ENCODE measurements around the gene RNF40. TPM values are rescaled to one million over a fixed set of nuclear protein-coding genes. Genes with fewer than 3 reads are reported as not detected.

The RNF40 gene
- 45.2 to 59.6 TPM (median 52.7 TPM) in 3 replicates for polyA plus RNA-seq
- polyA plus RNA-seq (2011; ENCODE audit: low read depth): 53.5 TPM
- polyA plus RNA-seq (2011; cell fraction: cytosol; rRNA removed): 43.2 and 45.2 TPM in 2 replicates
- polyA plus RNA-seq (2011; cell fraction: nucleus; rRNA removed): 67.2 and 85.5 TPM in 2 replicates
- polyA plus RNA-seq (2012; ENCODE audit: low replicate concordance): 43.1 and 60.9 TPM in 2 replicates
- polyA minus RNA-seq: 63.2 to 88.0 TPM (median 66.8 TPM) in 3 replicates
- 42.8 TPM for polyA minus RNA-seq (2011; cell fraction: cytosol; rRNA and poly(A)+ RNA removed)
- 23.4 and 43.4 TPM in 2 replicates for polyA minus RNA-seq (2011; cell fraction: nucleus; rRNA and poly(A)+ RNA removed)

DNA sequence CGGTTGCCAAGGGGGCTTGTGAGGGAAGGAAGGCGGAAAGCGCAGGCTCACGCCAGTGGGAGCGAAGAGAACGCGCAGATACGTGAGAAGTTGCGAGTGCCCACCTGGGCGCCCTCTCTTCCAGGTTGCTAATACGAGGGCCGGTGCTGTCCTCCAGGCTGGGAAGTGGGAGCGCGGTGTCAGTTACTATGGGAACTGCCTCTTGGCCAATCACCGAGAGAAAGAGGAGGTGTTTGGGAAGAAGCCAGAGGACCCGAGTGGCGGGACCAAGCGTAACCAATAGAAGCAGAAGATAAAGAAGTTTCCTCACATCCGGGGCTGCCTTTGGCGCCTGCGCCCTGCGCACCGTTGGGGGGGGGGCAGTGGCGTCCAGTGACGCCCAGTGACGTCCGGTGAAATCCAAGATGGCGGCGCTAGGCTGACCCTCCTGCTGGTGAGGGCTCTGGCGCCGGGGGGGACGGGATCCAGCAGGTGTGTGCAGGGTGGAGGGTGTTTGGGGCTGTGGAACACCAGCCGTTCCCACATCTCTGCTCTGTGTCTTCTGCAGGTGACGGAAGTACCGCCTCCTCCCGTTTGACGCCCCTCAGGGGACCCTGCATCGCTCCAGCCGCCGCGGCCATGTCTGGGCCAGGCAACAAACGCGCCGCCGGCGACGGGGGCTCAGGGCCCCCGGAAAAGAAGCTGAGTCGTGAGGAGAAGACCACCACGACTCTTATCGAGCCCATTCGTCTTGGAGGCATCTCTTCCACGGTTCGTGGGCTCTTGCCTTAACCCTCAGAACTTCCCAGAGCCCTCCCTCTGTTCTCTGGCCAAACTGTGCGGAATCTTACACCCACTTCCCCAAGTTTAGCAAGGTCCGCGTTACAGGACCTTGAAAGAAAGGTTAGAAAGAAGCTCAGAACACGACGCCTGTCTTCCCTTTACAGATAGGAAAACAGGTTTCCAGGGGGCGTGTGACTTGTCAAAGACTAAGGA lies at the start of gene RNF40, which contains the start of gene CFAP119:
Gene RNF40, plus strand, starts transcription at position 395 of the 975 bp plus-strand sequence. Its CDS starts 224 bp downstream, at position 619.
Gene CFAP119, minus strand, starts transcription at position 135 of the 975 bp plus-strand sequence. CDS start 314 bp downstream, outside the sequence.
- Histone ChIP-seq H3K27me3 (ENCODE audit: control insufficient read depth, extremely low read depth, insufficient read depth, low read length) (no peaks in the 10 kb centered on the region), H3K4me3 (ENCODE audit: control insufficient read depth in 2 of 3, extremely low read depth in 1 of 3, insufficient read depth in 2 of 3, low read depth in 1 of 3, low read length in 3 of 3) (peak within 1 kb of the TSS; percentile 75 to 89 (median 75)), H2AFZ (ENCODE audit: control insufficient read depth, low read length) (peak within 1 kb of the TSS; percentile 94), H3K27ac (ENCODE audit: control insufficient read depth, insufficient read depth, low read length) (peak within 1 kb of the TSS; percentile 73), H3K36me3 (ENCODE audit: control insufficient read depth in 2 of 2, extremely low read depth in 1 of 2, insufficient read depth in 2 of 2, low read length in 2 of 2) (peaks cover 30 to 35% of the 10 kb centered on the region in 2 experiments), H3K4me2 (ENCODE audit: control insufficient read depth, extremely low read depth, insufficient read depth, low read depth, low read length) (peak within 1 kb of the TSS; percentile 86), H4K20me1 (ENCODE audit: control insufficient read depth, extremely low read depth, insufficient read depth, low read length) (no peaks in the 10 kb centered on the region), H3K9me3 (ENCODE audit: control insufficient read depth, low read depth, low read length) (no peaks in the 10 kb centered on the region), H3K9me1 (ENCODE audit: control insufficient read depth, extremely low read depth, insufficient read depth, low read length) (no peaks in the 10 kb centered on the region), H3K4me1 (ENCODE audit: control insufficient read depth, extremely low read depth, insufficient read depth, low read length) (peaks cover 17% of the 10 kb centered on the region), H3K9ac (ENCODE audit: control insufficient read depth, extremely low read depth, insufficient read depth, low read length) (peak within 1 kb of the TSS; percentile 84), H3K79me2 (ENCODE audit: control insufficient read depth, insufficient read depth, low read length) (peaks cover 25% of the 10 kb centered on the region)
- FAIRE-seq (peak; percentile 81), DNase-seq (ENCODE audit: low read depth, low spot score) (peak; percentile 79)
- dilution Hi-C loops (cut with MboI; ENCODE audit: extremely low pct_ligation_motif_present, low sequenced_read_pairs): no loop called here
- TF ChIP-seq EZH2 (IDR thresholded peaks at IDR 0.05; ENCODE audit: low read length): no peak
- TF ChIP-seq, protein P1, sequence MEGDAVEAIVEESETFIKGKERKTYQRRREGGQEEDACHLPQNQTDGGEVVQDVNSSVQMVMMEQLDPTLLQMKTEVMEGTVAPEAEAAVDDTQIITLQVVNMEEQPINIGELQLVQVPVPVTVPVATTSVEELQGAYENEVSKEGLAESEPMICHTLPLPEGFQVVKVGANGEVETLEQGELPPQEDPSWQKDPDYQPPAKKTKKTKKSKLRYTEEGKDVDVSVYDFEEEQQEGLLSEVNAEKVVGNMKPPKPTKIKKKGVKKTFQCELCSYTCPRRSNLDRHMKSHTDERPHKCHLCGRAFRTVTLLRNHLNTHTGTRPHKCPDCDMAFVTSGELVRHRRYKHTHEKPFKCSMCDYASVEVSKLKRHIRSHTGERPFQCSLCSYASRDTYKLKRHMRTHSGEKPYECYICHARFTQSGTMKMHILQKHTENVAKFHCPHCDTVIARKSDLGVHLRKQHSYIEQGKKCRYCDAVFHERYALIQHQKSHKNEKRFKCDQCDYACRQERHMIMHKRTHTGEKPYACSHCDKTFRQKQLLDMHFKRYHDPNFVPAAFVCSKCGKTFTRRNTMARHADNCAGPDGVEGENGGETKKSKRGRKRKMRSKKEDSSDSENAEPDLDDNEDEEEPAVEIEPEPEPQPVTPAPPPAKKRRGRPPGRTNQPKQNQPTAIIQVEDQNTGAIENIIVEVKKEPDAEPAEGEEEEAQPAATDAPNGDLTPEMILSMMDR (optimal IDR thresholded peaks at IDR 0.05 in 1 of 3, IDR thresholded peaks at IDR 0.05 in 1 of 3, conservative IDR thresholded peaks at IDR 0.05 in 1 of 3; ENCODE audit: extremely low read depth in 1 of 3, insufficient read depth in 2 of 3, low read length in 3 of 3): no peak

DNA sequence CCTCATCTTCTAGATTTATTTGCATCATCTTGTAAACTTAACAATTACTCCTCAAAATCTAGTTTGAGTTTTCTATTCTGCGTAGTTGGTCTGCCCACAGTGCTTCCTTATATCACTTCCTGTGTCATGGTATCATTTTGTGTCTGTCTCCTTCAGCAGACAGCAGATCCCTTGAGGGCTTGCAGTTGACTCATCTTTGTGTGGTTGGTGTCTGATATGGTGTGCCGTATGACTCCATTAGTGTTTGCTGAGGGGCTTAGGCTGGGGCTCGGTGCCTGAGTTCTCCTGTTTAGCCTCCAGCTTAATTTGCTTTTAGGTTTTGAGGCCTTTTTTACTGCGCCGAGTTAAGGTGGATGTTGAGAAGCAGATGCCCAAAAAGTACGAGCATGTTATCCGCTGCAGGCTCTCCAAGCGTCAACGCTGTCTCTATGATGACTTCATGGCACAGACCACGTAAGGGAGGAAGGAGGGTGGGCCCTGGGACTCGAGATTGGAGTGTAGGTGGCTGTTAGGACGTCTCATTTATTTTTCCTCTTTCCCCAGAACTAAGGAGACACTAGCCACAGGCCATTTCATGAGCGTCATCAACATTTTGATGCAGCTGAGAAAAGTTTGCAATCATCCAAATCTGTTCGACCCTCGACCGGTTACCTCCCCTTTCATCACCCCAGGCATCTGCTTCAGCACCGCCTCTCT lies 46.2 kb upstream of the RNF40 start:
- Histone ChIP-seq H3K9me3 (ENCODE audit: control insufficient read depth, low read depth, low read length) (no peaks in the 10 kb centered on the region), H3K27me3 (ENCODE audit: control insufficient read depth, extremely low read depth, insufficient read depth, low read length) (no peaks in the 10 kb centered on the region), H3K27ac (ENCODE audit: control insufficient read depth, insufficient read depth, low read length) (peak overlapping the region; percentile 25), H3K9me1 (ENCODE audit: control insufficient read depth, extremely low read depth, insufficient read depth, low read length) (no peaks in the 10 kb centered on the region), H3K79me2 (ENCODE audit: control insufficient read depth, insufficient read depth, low read length) (peaks cover 44% of the 10 kb centered on the region), H3K4me1 (ENCODE audit: control insufficient read depth, extremely low read depth, insufficient read depth, low read length) (peaks cover 21% of the 10 kb centered on the region), H3K4me2 (ENCODE audit: control insufficient read depth, extremely low read depth, insufficient read depth, low read depth, low read length) (peak overlapping the region; percentile 4), H3K9ac (ENCODE audit: control insufficient read depth, extremely low read depth, insufficient read depth, low read length) (no peak overlapping the region), H3K4me3 (ENCODE audit: control insufficient read depth in 2 of 3, extremely low read depth in 1 of 3, insufficient read depth in 2 of 3, low read depth in 1 of 3, low read length in 3 of 3) (no peak overlapping the region), H3K36me3 (ENCODE audit: control insufficient read depth in 2 of 2, extremely low read depth in 1 of 2, insufficient read depth in 2 of 2, low read length in 2 of 2) (peaks cover 53 to 61% of the 10 kb centered on the region in 2 experiments), H4K20me1 (ENCODE audit: control insufficient read depth, extremely low read depth, insufficient read depth, low read length) (peaks cover 3% of the 10 kb centered on the region), H2AFZ (ENCODE audit: control insufficient read depth, low read length) (no peak overlapping the region)
- DNase-seq (ENCODE audit: low read depth, low spot score) (no peak), FAIRE-seq (peak; percentile 76)
- dilution Hi-C loops (cut with MboI; ENCODE audit: extremely low pct_ligation_motif_present, low sequenced_read_pairs): no loop called here
- TF ChIP-seq EZH2 (IDR thresholded peaks at IDR 0.05; ENCODE audit: low read length): no peak
- TF ChIP-seq, protein P1 (optimal IDR thresholded peaks at IDR 0.05 in 1 of 3, IDR thresholded peaks at IDR 0.05 in 1 of 3, conservative IDR thresholded peaks at IDR 0.05 in 1 of 3; ENCODE audit: extremely low read depth in 1 of 3, insufficient read depth in 2 of 3, low read length in 3 of 3): no peak

All from keratinocyte (primary cell).